ENCODE measurements around the gene NRG3.

The NRG3 gene

GRCh38 chr10:82778908-82779307, 903.9 kb downstream of the NRG3 start:
- Histone ChIP-seq H3K4me3 (no peak overlapping the region), H3K27ac (no peak overlapping the region)
- no peak for DNase-seq (ENCODE audit: low spot score)
- TF ChIP-seq, protein P1, sequence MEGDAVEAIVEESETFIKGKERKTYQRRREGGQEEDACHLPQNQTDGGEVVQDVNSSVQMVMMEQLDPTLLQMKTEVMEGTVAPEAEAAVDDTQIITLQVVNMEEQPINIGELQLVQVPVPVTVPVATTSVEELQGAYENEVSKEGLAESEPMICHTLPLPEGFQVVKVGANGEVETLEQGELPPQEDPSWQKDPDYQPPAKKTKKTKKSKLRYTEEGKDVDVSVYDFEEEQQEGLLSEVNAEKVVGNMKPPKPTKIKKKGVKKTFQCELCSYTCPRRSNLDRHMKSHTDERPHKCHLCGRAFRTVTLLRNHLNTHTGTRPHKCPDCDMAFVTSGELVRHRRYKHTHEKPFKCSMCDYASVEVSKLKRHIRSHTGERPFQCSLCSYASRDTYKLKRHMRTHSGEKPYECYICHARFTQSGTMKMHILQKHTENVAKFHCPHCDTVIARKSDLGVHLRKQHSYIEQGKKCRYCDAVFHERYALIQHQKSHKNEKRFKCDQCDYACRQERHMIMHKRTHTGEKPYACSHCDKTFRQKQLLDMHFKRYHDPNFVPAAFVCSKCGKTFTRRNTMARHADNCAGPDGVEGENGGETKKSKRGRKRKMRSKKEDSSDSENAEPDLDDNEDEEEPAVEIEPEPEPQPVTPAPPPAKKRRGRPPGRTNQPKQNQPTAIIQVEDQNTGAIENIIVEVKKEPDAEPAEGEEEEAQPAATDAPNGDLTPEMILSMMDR (IDR thresholded peaks at IDR 0.05): no peak

GRCh38 chr10:82796510-82796909, 921.5 kb downstream of the NRG3 start:
- H3K4me3 ChIP-seq: no peak overlapping the region
- no peak for DNase-seq (ENCODE audit: low spot score)
- H3K27ac ChIP-seq: no peak overlapping the region
- TF ChIP-seq, protein P1 (IDR thresholded peaks at IDR 0.05): no peak

DNA sequence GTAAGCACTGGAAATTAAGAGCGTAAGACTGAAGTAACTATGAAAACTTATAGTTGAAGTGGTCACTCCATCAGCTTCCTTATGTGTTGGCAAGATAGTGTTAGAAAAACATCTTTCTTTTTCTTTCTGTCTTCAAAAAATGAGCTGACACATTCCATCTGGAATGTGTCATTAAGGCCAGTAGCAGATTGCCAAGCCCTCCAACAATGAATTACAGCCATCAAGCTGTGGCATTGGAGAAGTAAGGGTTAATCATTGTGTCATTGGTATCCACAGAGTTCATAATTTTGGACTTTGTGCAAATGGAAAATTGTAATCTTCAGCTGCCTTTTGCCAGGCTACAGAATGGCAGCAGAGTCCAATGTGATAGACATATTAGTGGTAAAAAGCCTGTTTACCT, 926.3 kb downstream of the NRG3 start:
- TF ChIP-seq, protein P1 (IDR thresholded peaks at IDR 0.05): no peak
- Histone ChIP-seq H3K4me3 (no peak overlapping the region), H3K27ac (no peak overlapping the region)
- no peak for DNase-seq (ENCODE audit: low spot score)

DNA sequence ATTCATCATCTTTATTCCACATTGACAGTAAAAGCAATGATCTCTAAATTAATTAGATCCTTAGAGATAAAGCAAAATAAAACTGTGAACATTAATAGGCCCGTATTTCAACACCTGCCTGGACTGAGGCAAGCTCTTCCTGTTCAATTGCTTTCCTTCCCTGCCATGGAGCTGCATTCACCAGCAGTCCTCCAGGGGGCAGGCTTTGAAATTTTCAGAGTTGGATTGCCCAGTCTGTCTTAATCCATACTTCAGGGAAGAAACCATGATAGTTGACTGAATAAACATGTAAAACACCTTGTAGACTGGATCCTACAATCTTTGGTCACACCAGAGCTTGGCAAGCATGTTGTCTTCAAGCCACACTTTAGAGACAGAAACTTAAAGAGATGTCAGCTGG, 936.6 kb downstream of the NRG3 start:
- Histone ChIP-seq H3K27ac (no peak overlapping the region), H3K4me3 (no peak overlapping the region)
- TF ChIP-seq, protein P1 (IDR thresholded peaks at IDR 0.05): no peak
- no peak for DNase-seq (ENCODE audit: low spot score)

DNA sequence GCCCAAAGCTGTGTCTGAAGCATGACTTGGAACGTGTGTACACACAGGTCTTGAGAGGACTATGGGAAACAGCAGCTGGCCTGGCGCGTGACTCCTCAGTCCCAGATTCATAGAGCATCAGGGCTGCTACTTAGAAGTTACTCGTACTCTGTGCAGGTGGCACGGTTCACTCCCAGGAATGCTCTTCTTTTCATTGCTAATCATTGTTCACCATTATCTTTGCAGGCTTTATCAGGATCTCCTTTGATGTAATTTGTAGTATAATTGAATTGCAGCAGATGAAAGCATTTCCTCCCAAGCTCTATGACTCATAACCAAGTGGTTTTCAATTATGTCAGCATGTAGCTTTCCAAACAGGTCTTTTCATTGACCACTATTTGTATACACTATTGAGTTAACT, 938.9 kb downstream of the NRG3 start:
- Histone ChIP-seq H3K27ac (no peak overlapping the region), H3K4me3 (no peak overlapping the region)
- no peak for DNase-seq (ENCODE audit: low spot score)
- TF ChIP-seq, protein P1 (IDR thresholded peaks at IDR 0.05): no peak

- Histone ChIP-seq H3K27ac (no peak overlapping the region), H3K4me3 (no peak overlapping the region)
- no peak for DNase-seq (ENCODE audit: low spot score)
- TF ChIP-seq, protein P1 (IDR thresholded peaks at IDR 0.05): no peak
Observed at GRCh38 chr10:82814635-82815034, 939.6 kb downstream of the NRG3 start.

DNA sequence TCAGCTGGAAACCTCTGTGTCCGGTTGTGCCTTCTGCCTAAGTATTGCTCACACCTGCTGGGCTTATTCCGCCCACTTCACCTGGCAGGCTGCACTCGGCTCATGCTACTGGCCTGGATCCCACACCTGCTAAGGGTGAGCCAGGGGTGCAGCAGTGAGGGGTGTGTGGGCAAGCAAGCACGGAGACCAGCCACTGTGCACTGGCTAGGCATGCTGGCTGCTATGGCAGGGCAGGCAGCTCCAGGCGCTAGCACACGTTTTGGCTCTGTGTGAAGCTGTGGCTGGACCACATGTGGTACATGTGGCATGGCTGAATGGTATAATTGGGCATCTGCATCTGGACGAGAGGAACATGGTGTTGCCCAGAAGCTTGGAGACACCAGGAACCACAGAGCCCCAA, 940.7 kb downstream of the NRG3 start:
- TF ChIP-seq, protein P1 (IDR thresholded peaks at IDR 0.05): no peak
- DNase-seq (ENCODE audit: low spot score): no peak
- no peak overlapping the region for H3K27ac ChIP-seq
- H3K4me3 ChIP-seq: no peak overlapping the region
